K562 (cell line): Measurements from ENCODE around the gene ABCC1. TPM values are rescaled to one million over a fixed set of nuclear protein-coding genes. Genes with fewer than 3 reads are reported as not detected.
A peak's percentile ranks its signal among the peaks of the same experiment; 100 is the strongest.

Source experiments
- ARID1B ChIP-seq: fragments of 450-650 bp; IDR thresholded peaks from 2 replicates; pipeline ENCODE4 v1.6.1; 2016; ENCODE audit warnings: antibody characterized with exemption, mild to moderate bottlenecking, inconsistent platforms
- BCOR ChIP-seq: fragments of 450-650 bp; IDR thresholded peaks from 2 replicates; pipeline ENCODE4 v1.6.1; 2016
- BMI1 ChIP-seq: fragments of 150-350 bp; IDR thresholded peaks from 2 replicates; pipeline ENCODE4 v1.6.1; 2014; ENCODE audit warnings: low read length
- CSDE1 ChIP-seq, 2 experiments: fragments of 450-650 bp; IDR thresholded peaks; 2 replicates each; pipeline ENCODE4 v1.6.1; 2016; ENCODE audit warnings: mild to moderate bottlenecking in 1 of 2
- DPF2 ChIP-seq: fragments of 450-650 bp; IDR thresholded peaks from 2 replicates; pipeline ENCODE4 v1.6.1; 2016
- EHMT2 ChIP-seq: fragments of 450-650 bp; IDR thresholded peaks from 2 replicates; pipeline ENCODE4 v1.6.1; 2018; ENCODE audit warnings: antibody characterized with exemption
- FUS ChIP-seq: fragments of 200-400 bp; formaldehyde crosslinking; optimal IDR thresholded peaks from 2 replicates; pipeline ENCODE3; 2017; ENCODE audit warnings: low read depth, low read length
- HCFC1 ChIP-seq: IDR thresholded peaks from 2 replicates; pipeline ENCODE4 v1.6.1; 2012; ENCODE audit warnings: low read depth, low read length, improper control_type of control experiment
- MEIS2 ChIP-seq: fragments of 450-650 bp; IDR thresholded peaks from 2 replicates; pipeline ENCODE4 v1.6.1; 2014; ENCODE audit warnings: mild to moderate bottlenecking; ENCODE audit not compliant: partially characterized antibody
- MYC ChIP-seq, 2 experiments: fragments of 250-450 bp in 1 of 2; sonication (Bioruptor Pico) in 1 of 2; IDR thresholded peaks; 2 replicates each; pipeline versions ENCODE4 v1.5.1 to v1.6.1; 2012 to 2021; ENCODE audit warnings: low read depth in 2 of 2, borderline replicate concordance in 1 of 2, improper control_type of control experiment in 1 of 2, low read length in 1 of 2, mild to moderate bottlenecking in 1 of 2, moderate library complexity in 1 of 2
- NR2F6 ChIP-seq: fragments of 450-650 bp; formaldehyde crosslinking; IDR thresholded peaks from 2 replicates; pipeline ENCODE4 v1.4.0; 2020; ENCODE audit warnings: mild to moderate bottlenecking
- POLR2A ChIP-seq: fragments of 450-650 bp; conservative IDR thresholded peaks from 2 replicates; pipeline ENCODE4 v1.6.1; 2016
- RCOR1 ChIP-seq, 2 experiments: IDR thresholded peaks; 2 replicates each; pipeline ENCODE4 v1.6.1; 2012; ENCODE audit warnings: low read depth in 2 of 2, low read length in 2 of 2, borderline replicate concordance in 1 of 2, improper control_type of control experiment in 1 of 2
- SMARCE1 ChIP-seq: fragments of 450-650 bp; IDR thresholded peaks from 2 replicates; pipeline ENCODE4 v1.7.1; 2016; ENCODE audit warnings: mild to moderate bottlenecking
- THRAP3 ChIP-seq: fragments of 450-650 bp; IDR thresholded peaks from 2 replicates; pipeline ENCODE4 v1.6.1; 2016; ENCODE audit warnings: mild to moderate bottlenecking, inconsistent platforms, borderline replicate concordance
- ZFX ChIP-seq: sonication (generic); formaldehyde crosslinking; IDR thresholded peaks from 2 replicates; pipeline ENCODE4 v1.8.0; 2022; ENCODE audit warnings: mild to moderate bottlenecking, missing genetic modification reagents, moderate library complexity
- polyA plus RNA-seq, 8 experiments: library from polyadenylated mRNA; depleted of rRNA in 4 of 8; stranded (reverse) in 5 of 8; unstranded in 3 of 8; fragments of >200 nt; fragmentation: Nextera tagmentation in 2 of 8; fragmentation: Illumina TruSeq in 1 of 8; extraction: Ambion mirVana in 2 of 8; extraction: Trizol in 1 of 8; gene quantifications; 2 replicates each; pipeline versions ENCODE4 v1.2.1 to v1.2.3, GENCODE V29; 2011 to 2014; ENCODE audit warnings: inconsistent platforms in 1 of 8, missing spikeins in 1 of 8
- total RNA-seq, 7 experiments: library from RNA; depleted of rRNA in 6 of 7; stranded (reverse); fragments of >200 nt in 6 of 7; fragmentation: Illumina TruSeq in 2 of 7; extraction: Trizol in 2 of 7; gene quantifications; 2 replicates each; pipeline versions ENCODE4 v1.2.1 to v1.2.3, GENCODE V29; 2011 to 2021; ENCODE audit warnings: low replicate concordance in 1 of 7
- TF ChIP-seq, protein P1 (sequence below): fragments of 450-650 bp; IDR thresholded peaks from 2 replicates; pipeline ENCODE4 v1.6.1; 2018; ENCODE audit not compliant: partially characterized antibody
- TF ChIP-seq, protein P2 (sequence below): sonication (generic); formaldehyde crosslinking; IDR thresholded peaks from 2 replicates; pipeline ENCODE4 v1.4.0; 2020; ENCODE audit warnings: mild to moderate bottlenecking, missing genetic modification reagents
- TF ChIP-seq, protein P3 (sequence below): sonication (generic); IDR thresholded peaks from 2 replicates; pipeline ENCODE4 v1.6.1; 2016
- TF ChIP-seq, protein P4 (sequence below): IDR thresholded peaks from 2 replicates; pipeline ENCODE4 v1.6.1; 2016; ENCODE audit warnings: missing genetic modification characterization, missing compliant biosample characterization

The ABCC1 gene
- total and polyA plus RNA-seq, 9 of the 15 experiments (the other 6 are each of a cell fraction or from before 2014, with no cell fraction given): 3.9 to 41.6 (median 10.0) TPM

DNA sequence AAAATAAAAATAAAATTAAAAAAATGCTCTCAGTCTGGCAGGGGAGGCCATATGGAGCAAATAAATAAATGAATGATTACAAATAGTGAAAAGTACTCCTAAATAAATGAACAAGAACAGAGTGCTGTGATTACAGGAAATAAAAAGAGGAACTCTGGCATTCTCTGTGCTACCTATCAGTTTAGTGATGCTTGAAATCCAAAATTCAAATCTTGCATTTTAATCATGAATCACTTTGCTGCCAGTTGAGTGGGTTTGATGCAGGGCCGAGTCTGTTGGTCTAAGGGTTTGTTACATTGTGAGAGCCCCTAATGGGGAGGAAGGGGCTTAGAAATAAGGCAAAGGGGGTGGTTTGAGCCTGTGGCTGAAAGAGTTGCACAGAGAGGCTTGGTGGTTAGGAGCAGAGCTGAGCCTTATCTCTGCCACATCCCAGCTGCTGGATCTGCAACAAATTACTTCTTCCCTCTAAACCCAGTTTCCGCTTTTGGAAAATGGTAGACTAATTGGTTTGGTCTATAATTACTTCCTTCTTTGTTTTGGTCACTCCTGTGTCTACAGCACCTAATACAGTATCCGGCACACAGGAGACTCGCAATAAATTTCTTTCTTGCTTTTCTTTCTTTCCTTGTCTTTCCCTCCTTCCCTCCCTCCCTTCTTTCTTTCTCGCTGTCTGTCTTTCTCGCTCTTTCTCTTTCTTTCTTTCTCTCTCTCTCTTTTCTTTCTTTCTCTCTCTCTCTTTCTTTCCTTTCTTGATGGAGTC, 6.3 kb upstream of the ABCC1 start (continued):
- 0 out of 4 replicates have a peak, but pooled peaks of 1 of the 2 experiments have one; percentile 27 for TF ChIP-seq CSDE1 (IDR thresholded peaks at IDR 0.05)
- 0 out of 2 replicates have a peak, but pooled peaks have one; percentile 46 for TF ChIP-seq THRAP3
- TF ChIP-seq, protein P1, sequence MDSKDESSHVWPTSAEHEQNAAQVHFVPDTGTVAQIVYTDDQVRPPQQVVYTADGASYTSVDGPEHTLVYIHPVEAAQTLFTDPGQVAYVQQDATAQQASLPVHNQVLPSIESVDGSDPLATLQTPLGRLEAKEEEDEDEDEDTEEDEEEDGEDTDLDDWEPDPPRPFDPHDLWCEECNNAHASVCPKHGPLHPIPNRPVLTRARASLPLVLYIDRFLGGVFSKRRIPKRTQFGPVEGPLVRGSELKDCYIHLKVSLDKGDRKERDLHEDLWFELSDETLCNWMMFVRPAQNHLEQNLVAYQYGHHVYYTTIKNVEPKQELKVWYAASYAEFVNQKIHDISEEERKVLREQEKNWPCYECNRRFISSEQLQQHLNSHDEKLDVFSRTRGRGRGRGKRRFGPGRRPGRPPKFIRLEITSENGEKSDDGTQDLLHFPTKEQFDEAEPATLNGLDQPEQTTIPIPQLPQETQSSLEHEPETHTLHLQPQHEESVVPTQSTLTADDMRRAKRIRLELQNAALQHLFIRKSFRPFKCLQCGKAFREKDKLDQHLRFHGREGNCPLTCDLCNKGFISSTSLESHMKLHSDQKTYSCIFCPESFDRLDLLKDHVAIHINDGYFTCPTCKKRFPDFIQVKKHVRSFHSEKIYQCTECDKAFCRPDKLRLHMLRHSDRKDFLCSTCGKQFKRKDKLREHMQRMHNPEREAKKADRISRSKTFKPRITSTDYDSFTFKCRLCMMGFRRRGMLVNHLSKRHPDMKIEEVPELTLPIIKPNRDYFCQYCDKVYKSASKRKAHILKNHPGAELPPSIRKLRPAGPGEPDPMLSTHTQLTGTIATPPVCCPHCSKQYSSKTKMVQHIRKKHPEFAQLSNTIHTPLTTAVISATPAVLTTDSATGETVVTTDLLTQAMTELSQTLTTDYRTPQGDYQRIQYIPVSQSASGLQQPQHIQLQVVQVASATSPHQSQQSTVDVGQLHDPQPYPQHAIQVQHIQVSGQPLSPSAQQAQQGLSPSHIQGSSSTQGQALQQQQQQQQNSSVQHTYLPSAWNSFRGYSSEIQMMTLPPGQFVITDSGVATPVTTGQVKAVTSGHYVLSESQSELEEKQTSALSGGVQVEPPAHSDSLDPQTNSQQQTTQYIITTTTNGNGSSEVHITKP: peak; percentile 20
- no peak for TF ChIP-seq HCFC1
- TF ChIP-seq SMARCE1: peak; percentile 49; the same call in 1 of the 2 replicates
- no peak for TF ChIP-seq FUS
- no peak for TF ChIP-seq ZFX
- TF ChIP-seq, protein P2, sequence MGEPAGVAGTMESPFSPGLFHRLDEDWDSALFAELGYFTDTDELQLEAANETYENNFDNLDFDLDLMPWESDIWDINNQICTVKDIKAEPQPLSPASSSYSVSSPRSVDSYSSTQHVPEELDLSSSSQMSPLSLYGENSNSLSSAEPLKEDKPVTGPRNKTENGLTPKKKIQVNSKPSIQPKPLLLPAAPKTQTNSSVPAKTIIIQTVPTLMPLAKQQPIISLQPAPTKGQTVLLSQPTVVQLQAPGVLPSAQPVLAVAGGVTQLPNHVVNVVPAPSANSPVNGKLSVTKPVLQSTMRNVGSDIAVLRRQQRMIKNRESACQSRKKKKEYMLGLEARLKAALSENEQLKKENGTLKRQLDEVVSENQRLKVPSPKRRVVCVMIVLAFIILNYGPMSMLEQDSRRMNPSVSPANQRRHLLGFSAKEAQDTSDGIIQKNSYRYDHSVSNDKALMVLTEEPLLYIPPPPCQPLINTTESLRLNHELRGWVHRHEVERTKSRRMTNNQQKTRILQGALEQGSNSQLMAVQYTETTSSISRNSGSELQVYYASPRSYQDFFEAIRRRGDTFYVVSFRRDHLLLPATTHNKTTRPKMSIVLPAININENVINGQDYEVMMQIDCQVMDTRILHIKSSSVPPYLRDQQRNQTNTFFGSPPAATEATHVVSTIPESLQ (CRISPR knock-in tag): no peak
- no peak for TF ChIP-seq NR2F6 (CRISPR knock-in tag)
- TF ChIP-seq BCOR: 0 out of 2 replicates have a peak, but pooled peaks have one; percentile 13
- TF ChIP-seq RCOR1 (IDR thresholded peaks at IDR 0.05; ENCODE audit: borderline replicate concordance in 1 of 2, low read depth in 2 of 2, low read length in 2 of 2): 0 out of 4 replicates have a peak, but pooled peaks of 1 of the 2 experiments have one; percentile 42
- 0 out of 2 replicates have a peak, but pooled peaks have one; percentile 60 for TF ChIP-seq EHMT2
- no peak for TF ChIP-seq POLR2A
- no peak for TF ChIP-seq MEIS2
- TF ChIP-seq, protein P3, sequence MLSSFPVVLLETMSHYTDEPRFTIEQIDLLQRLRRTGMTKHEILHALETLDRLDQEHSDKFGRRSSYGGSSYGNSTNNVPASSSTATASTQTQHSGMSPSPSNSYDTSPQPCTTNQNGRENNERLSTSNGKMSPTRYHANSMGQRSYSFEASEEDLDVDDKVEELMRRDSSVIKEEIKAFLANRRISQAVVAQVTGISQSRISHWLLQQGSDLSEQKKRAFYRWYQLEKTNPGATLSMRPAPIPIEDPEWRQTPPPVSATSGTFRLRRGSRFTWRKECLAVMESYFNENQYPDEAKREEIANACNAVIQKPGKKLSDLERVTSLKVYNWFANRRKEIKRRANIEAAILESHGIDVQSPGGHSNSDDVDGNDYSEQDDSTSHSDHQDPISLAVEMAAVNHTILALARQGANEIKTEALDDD: peak; percentile 48
- TF ChIP-seq BMI1: no peak
- no peak for TF ChIP-seq MYC (IDR thresholded peaks at IDR 0.05; ENCODE audit: low read depth, low read length)
- TF ChIP-seq MYC (CRISPR knock-in tag; IDR thresholded peaks at IDR 0.05; ENCODE audit: borderline replicate concordance, low read depth): no peak
- TF ChIP-seq DPF2: peak; percentile 32; the same call in 1 of the 2 replicates
- peak; percentile 34; the same call in 1 of the 2 replicates for TF ChIP-seq ARID1B
- TF ChIP-seq, protein P4, sequence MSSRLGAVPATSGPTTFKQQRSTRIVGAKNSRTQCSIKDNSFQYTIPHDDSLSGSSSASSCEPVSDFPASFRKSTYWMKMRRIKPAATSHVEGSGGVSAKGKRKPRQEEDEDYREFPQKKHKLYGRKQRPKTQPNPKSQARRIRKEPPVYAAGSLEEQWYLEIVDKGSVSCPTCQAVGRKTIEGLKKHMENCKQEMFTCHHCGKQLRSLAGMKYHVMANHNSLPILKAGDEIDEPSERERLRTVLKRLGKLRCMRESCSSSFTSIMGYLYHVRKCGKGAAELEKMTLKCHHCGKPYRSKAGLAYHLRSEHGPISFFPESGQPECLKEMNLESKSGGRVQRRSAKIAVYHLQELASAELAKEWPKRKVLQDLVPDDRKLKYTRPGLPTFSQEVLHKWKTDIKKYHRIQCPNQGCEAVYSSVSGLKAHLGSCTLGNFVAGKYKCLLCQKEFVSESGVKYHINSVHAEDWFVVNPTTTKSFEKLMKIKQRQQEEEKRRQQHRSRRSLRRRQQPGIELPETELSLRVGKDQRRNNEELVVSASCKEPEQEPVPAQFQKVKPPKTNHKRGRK (tag): peak; percentile 94
